Endothelial cell of hepatic sinusoid (primary cell): ENCODE results near the gene USH2A.
"Not testable (repeated sequence)": the region's sequence is repeated elsewhere in the genome, so short reads cannot be mapped to it uniquely, and the experiment has no call there.

Source experiments
- in situ Hi-C: cut with HindIII; loops from 2 replicates; pipeline ENCODE4 v1.10.0; 2017; ENCODE audit warnings: low sequenced_read_pairs

Gene USH2A

DNA sequence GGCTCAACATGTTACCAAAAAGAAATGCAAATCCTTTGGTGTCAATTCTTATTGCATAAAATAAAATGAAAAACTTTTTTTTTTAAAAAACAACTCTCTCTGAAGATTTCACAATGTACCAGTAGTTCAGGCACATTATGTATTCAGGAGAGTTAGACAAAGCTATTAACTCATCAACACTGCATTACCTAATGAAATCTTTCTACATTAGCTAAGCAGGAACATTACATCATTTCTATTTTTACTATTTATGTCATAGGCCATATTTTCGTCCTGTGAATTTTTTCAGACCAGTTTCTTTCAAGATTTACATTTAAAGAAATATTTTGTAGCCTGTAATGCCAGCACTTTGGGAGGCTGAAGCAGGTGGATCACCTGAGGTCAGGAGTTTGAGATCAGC lies 366.2 kb downstream of the USH2A start:
- in situ Hi-C loops = no loop called here

DNA sequence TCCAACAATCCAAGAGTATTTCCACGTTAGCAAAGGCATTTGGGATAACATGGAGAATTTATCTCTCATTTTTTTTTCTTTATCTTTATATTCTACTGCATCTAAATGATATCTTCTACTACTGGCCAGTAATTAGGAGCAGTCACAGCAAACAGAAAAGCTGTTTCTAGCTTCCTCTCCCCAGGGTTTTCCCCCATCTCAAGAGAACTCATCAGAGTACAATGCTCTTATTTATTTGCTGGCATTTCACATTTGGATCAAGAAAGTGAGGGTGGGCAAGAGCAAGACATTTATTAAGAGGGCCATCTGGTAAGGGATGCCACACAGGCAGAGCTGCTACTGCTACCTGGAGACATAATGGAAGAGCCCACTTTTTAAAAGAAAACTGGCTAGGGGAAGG lies 368.2 kb downstream of the USH2A start:
- in situ Hi-C loops = no loop called here

DNA sequence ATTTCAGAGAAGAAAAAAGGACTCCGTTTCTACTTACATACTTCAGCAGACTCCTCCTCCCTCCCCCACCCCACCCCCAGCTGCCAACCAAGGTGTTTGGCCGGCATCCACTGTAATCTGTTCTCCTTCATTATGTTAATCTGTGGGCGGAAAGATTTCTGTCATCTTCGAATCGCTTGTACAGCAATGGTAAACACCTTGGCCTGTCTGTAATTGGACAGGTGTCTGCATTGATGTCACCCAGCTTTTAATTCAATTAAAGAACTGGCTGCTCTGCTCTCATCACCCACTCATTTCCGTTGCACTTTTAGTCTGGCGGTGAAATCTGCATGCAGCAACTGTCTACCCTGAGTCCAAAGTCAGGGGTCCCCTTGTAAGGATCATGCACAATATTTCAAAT lies 368.6 kb downstream of the USH2A start:
- in situ Hi-C loops = no loop called here

DNA sequence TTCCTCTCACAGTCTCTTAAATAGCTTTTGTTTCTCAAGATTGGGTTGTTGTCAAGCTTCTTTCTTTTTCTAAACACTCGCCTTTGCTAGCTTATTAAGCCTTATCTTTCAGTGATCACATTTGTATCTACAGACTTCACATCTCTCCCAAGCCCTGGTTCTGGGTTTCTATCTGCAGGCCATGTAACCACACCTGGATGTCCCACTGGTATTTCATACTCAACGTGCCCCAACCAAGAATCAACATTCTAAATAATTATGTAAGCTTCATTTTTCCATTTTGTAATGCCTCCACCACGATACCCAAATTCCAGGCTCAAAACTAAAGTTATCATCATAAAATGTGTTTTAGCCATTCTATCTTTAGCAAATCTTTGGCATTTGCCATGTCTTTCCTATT lies 372.2 kb downstream of the USH2A start:
- in situ Hi-C loops = no loop called here

DNA sequence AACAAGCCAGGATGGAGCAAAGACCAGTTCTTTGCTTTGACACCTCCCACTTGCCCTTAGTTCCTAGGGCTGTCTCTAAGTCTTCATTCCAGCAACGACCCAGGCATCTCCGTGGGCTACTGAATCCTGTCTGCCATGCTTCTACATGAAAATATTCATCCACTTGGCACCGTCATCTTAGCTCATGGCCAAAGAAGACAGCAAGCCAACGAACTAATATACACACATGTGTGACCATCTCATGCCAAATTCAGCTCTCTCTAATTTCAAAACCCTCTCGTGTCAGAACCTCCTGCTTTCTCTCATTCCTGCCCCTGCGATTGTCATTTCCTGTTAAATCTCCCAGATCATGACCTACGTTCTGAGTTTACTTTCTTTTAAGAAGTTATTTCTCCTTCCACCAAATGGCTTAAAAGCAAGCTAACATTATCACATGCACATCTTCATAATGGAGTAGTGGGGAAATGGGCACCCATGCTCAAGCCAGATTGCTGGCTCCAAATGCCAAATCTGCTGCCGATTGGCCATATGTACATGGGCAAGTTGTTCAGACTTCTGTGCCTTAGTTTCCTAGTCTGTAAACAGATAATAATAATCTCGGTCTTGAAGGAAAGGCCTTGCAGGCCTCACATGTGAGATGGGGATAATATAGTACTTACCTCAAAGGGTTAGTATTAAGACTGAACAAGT lies 373.4 kb downstream of the USH2A start:
- in situ Hi-C loops = no loop called here

DNA sequence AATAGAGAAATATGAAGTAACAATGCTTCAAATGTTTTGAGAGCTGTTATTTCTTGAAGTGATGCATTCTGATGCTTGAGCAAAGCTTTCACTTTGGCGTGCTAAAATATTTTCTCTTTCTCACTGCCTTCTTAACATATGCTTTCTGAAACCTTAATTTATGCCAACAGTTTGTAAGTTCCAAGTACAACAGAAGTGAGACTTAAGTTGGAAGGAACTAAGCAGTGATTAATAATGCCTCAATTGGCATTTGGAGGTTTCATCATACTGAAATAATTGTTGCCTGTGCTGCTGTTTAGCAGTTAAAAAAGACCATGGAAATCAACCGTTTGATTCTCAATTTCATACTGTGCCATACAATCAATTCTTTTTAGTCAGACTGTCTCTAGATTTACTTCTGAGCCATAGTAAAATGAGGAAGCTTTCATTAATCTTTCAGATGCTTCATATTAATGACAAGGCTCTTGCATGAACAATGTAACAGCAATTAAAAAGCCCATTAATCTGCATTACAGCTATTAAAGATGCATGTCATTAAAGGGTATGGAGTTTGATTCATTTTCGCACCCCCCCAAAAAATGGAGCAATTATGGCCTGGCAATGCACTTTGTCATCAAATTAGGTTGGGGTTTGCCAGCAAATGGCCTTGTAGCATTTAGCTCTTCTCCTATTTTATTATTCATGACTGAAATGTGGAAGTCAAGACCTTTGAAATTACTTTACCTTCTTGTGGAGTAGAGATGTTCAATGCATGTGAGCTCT lies 375.3 kb downstream of the USH2A start:
- in situ Hi-C loops = no loop called here

DNA sequence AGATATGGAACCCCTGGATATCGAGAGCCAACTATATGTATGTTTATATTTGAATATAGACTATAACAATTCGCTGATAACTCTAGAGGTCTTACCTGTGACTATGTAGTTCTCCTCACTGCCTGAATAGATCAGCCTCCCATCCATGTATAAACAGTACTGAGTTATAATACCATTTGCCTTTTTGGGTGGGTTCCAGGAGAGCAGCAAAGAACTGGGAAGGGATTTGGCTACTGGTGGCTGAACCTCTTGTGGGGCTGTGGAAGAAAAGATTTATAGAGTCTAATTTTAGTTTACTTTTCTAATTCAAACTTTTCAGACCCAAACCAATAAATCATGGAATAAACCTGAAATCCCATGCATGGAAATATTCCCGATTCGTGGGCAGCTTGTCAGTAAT lies 376.9 kb downstream of the USH2A start:
- in situ Hi-C loops = no loop called here

DNA sequence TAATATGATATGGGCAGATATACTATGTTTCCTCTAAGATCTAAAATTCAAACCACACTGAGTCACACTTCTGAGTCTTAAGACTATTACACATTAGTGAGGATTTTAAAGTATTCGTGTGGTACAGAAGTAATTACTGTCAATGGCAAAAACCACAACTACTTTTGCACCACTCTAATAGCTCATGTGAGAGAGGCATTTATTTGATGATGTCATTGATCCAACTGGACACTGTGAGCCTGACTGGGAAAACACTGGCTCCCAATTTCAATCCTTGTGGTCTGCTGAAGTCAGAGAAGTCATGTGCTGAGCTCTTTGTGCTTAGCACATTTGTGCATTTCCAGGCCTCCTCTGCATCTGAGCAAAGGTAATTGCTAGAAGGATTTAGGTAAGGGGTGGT lies 377.8 kb downstream of the USH2A start:
- in situ Hi-C loops = no loop called here

DNA sequence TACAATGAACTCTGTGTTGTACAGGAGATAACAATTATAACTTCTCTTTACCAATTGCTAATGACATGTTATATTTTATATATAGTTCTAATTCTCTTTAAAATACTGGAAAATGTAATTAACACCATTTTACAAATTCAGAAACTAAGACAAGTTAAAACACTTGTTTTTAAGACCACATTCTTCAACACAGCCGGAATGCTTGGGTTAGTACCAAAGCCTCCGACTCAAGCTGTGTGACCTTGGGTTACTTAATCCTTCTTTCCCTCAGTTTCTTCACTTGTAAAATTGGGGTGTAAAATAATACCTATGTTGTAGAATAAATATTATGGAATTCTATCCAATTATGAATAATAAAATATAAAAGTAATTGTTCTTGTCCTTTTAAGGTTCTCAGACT lies 378.7 kb downstream of the USH2A start:
- in situ Hi-C loops = no loop called here

DNA sequence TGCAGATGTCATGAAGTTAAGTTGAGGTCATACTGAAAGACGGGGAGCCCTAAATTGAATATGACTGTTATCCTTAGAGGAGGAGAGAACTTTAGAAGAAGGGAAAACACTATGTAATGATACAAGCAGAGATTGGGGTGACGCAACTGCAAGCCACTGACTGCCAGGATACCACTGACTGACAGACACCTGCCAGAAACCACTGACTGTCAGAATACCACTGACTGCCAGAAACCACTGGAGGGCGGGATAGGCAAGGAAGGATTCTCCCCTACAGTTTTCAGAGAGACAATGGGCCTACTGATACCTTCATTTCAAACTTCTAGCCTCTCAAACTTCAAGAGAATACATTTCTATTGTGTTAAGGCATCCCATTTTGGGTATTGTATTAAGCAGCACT lies 388.7 kb downstream of the USH2A start:
- in situ Hi-C loops = no loop called here

DNA sequence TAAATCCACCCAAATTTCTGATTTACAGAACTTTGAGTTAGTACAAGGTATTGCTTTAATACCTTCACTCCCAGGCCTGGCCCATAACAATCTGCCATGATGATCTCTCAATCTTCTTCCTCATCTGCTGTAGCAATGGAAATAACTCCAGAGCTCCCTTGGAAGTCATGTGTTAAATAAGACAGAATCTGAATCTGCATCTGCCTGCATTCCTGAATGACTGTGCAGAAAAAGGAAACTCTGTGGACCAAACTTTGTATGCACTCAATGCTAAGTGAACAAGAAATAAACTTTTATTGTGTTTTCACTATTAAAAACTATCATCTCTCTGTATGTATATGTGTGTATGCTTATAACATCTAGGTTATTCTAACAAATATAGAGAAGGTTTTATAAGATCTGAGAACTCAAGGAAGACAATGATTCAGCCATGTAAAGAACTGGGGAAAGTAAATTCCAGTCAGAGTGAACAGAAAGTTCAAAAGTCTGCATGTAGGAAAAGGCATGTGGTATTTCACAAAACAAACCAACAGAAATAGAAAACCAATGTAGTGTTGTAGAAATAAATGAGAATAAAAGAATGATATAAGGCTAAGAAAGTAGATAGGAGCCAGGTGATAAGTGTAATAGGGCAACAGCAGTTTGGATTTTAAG lies 390.2 kb downstream of the USH2A start:
- in situ Hi-C loops = no loop called here

DNA sequence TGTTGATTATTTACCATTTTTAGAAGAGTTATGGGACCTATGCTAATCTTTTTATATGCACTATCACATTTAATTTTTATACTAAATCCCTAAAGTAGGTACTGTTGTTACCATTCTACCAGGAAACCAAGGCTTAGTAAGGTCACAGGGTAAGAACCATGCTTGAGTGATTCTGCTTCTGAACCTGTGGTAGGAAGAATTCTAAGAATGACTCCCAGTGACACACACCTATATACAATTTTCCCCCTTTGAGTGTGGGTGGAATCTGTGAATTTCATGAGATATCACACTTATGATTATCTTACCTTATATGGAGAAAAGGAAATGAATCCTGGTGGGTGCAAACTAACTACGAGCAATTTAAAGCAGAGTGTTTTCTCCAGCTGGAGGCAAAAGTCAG lies 391.0 kb downstream of the USH2A start:
- in situ Hi-C loops = no loop called here

DNA sequence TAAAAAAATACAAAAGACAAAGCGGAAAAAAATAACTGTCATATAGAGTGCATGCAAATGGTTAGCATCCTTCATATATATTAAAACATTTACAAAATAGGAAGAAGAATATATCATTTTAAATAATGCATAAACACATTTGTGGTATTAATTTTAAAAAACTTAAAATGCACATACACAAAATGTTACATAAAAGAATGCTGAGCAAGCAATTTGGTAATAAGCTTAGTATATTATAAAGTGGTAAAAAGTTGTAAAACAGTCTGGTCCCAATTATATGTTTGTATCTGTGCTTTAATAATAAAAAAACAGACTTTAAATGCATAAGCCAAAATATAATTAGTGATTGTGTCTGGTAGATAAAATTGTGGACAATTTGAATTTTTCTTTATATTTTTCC lies 394.6 kb downstream of the USH2A start:
- in situ Hi-C loops = no loop called here

DNA sequence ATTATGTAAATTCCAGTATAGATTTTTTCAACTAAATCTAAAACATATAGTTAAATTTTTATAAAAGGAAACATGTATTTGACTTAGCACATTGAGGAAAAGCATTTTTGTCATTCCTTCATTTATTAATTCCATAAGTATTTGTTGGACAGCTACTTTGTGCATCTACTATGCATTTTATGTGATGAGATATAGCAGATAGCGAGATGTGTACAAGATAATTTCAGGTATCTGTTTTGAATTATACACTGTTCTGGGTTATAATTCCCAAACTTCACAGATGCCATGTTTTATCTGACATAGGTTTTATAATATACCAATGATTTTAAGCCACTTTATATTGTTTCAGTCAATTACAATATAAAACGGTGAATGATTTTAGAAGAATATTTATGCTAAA lies 398.7 kb downstream of the USH2A start:
- in situ Hi-C loops = no loop called here

DNA sequence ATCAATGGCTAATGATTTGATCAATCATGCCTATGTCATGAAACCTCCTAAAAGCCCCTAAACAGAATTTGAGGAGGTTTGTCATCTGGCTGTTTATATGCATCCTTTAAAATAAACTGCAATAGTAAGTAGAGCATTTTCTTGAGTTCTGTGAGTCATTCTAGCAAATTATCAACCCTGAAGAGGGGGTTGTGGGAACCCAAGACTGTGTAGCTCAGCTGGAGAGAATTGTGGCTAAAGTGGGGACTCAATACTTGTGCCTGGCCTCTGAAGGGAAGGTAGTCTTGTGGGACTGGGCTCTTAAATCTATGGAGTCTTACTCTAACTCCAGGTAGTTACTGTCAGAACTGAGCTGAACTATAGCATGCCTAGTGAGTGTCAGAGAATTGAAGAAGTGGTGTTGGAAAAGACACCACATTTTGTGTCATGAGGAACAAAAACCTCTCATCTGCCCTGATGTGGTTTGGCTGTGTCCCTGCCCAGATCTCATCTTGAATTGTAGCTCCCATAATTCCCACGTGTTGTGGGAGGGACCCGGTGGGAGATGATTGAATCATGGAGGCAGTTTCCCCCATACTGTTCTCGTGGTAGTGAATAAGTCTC lies 402.4 kb downstream of the USH2A start:
- in situ Hi-C loops = no loop called here

DNA sequence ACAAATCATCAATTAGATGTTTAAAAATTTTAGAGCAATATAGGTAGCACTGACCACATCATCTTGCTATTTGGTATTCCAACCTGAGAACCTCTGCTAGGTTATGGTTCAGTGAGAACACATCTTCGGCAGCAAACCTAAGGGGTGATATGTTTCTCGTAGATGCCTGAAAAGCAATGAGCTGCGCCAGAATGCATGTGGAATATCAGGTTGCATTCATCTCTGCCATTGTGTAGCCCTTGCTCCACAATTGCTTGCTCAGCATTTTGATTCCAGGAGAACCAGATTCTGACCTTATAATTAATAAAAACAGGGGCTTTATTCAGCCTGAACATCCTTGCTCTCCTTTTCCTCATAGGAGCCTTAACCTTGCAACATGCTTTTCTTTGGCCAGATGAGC lies 408.1 kb downstream of the USH2A start:
- in situ Hi-C loops = no loop called here

DNA sequence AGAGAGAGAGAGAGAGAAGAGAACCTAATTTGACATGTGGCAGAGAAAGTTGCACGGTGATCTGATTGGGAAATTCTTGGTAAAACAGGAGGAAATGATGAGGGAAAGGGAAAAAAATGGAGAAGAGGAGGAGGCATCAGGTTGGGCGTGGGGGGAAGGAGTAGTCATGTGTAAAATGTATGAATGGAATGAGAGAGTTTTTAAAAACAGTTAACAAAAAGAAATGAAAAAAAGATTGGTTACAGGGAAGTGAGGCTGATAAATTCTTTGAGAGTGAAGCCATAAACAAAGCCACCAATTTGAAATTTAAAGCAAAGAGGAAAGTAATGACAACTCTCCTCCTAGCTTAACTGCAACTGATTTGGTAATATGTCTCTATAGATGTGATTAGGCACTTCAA lies 409.2 kb downstream of the USH2A start:
- in situ Hi-C loops = no loop called here

DNA sequence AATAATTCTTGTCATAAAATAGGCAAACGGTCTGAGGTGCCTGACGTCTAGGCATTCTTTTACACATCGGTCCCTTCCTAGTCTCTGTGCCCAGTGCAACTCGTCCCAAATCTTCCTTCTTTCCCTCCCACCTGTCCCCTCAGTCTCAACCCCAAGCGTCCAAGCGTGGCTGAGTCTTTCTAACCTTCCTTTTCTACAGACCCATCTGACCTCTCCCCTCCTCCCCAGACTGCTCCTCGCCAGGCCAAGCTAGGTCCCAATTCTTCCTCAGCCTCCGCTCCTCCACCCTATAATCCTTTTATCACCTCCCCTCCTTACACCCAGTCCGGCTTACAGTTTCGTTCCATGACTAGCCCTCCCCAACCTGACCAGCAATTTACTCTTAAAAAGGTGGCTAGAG lies 413.8 kb downstream of the USH2A start:
- in situ Hi-C loops = not testable (repeated sequence)

DNA sequence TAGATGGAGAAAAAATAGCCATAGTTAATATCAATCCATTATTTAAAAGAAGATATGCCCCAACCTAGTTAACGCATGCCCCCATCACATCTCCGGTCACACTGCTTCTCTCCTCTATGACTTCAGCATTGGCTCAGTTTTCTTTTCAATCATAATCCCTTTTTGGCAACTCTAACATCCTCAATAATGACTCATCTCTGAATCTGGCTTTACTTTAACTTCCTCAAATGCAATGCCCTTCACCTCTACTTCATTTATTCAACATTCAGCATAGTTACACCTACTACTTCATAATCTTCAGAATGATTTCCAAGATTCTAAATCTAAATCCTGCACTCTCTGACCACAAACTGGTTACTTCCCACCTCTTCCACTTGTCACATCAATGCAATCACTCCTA lies 417.3 kb downstream of the USH2A start:
- in situ Hi-C loops = no loop called here

DNA sequence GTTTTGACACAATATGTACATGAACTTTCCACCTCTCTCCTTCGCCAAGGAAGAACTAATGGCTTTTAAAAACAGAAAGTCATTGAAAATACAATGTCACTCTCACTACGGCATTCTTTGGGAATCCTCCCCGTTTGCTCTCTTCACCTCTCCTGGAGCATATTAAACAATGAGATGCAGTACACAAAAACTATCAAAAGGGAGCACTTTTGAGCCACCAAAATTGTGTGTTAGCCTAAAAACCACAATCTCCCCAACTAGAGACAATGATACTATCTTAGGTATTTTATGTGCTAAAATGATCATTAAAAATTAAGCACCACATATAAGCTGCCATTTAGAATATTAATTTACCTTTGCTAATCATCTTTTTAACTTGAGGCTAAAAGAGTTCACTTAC lies 430.6 kb downstream of the USH2A start:
- in situ Hi-C loops = no loop called here

DNA sequence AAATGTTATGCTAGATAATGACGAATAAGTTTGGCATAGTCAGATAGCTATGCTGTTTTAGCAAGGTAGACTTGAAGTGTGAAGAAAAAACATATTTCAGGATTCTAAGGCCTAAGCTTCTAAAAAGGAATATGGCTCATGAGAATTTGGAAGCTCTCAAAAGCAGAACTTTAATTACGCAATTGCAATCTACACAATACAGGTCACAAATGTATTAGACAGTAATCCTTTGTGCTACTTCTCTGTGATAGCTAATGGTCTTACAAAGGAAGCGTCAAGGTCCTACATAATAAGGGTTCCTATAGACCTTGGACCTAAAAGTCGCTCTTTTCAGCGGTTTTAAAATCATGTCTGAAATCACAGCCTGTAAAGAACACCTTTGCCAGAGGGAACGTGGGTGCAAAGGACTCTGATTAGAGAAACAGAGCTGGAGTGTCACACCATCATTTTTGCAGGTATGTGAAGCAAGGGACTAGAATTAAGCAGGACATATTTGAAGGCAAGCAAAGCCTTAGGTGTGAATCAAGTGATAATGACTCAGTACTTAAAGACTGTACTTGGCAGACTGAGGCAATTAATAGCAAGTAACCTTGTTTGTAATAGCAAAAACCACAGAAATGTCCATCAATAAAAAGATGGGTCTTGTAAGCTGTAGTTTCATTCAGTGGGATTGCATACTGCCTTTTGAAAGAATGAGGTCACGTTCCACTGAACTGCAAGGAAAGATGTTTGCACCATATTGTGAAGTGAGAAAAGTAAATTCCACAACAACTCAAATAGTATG lies 436.0 kb downstream of the USH2A start:
- in situ Hi-C loops = no loop called here
